CD4-positive, alpha-beta T cell (primary cell): ENCODE data around the gene JOSD2. TPM values are rescaled to one million over a fixed set of nuclear protein-coding genes. Genes with fewer than 3 reads are reported as not detected.

Experiments
- ATAC-seq: fragments of 200-7000 bp; cut with Tn5 transposase; one replicate; pipeline ENCODE4 v1.10.0; 2022; ENCODE audit warnings: mild to moderate bottlenecking; ENCODE audit not compliant: poor library complexity
- CTCF ChIA-PET: fragments of 350-600 bp; sonication (Branson Sonifier 250); formaldehyde crosslinking; loops from one replicate; lab custom pipeline; 2021; ENCODE audit warnings: antibody characterized with exemption, inconsistent platforms; lab: Charles Lee
- POLR2A ChIA-PET: fragments of 350-600 bp; sonication (Branson Sonifier 250); formaldehyde crosslinking; loops from one replicate; lab custom pipeline; 2021; ENCODE audit warnings: antibody characterized with exemption, inconsistent platforms; lab: Charles Lee
- DNase-seq, 14 experiments: peaks; one replicate each; pipeline ENCODE4 v3.0.0-alpha.2; 2013 to 2020; ENCODE audit warnings: mixed read lengths in 2 of 14
- H3K27ac ChIP-seq, 2 donors: one replicate each; pipeline versions ENCODE4 v1.5.1 to v1.7.0; 2013; ENCODE audit warnings: low read length in 2 of 2, low read depth in 1 of 2, mild to moderate bottlenecking in 1 of 2
- H3K27me3 ChIP-seq, 2 experiments: 1 replicate in 1 of 2; 2 replicates in 1 of 2; pipeline versions ENCODE4 v1.6.1 to v1.7.0; 2013; ENCODE audit warnings: low read length in 2 of 2, control low read depth in 1 of 2, mild to moderate bottlenecking in 1 of 2, moderate library complexity in 1 of 2; ENCODE audit not compliant: insufficient read depth in 2 of 2, control insufficient read depth in 1 of 2
- H3K36me3 ChIP-seq: one replicate; pipeline ENCODE4 v1.6.1; 2013; ENCODE audit warnings: low read length, control low read depth; ENCODE audit not compliant: insufficient read depth
- H3K4me1 ChIP-seq: one replicate; pipeline ENCODE4 v1.6.1; 2013; ENCODE audit warnings: low read length, control low read depth; ENCODE audit not compliant: insufficient read depth
- H3K4me3 ChIP-seq: one replicate; pipeline ENCODE4 v1.5.1; 2013; ENCODE audit warnings: mild to moderate bottlenecking, low read length, moderate library complexity
- H3K9me3 ChIP-seq, 2 experiments: 1 replicate in 1 of 2; 2 replicates in 1 of 2; pipeline versions ENCODE4 v1.6.1 to v1.7.0; 2013; ENCODE audit warnings: low read length in 2 of 2, mild to moderate bottlenecking in 2 of 2, control low read depth in 1 of 2, moderate library complexity in 1 of 2; ENCODE audit not compliant: control insufficient read depth in 1 of 2, insufficient read depth in 1 of 2
- H3K27ac Mint-ChIP-seq: one replicate; pipeline ENCODE4 v1.8.0; 2020; ENCODE audit warnings: mixed read lengths
- H3K27me3 Mint-ChIP-seq: one replicate; pipeline ENCODE4 v1.8.0; 2021; ENCODE audit warnings: mixed read lengths
- H3K36me3 Mint-ChIP-seq: one replicate; pipeline ENCODE4 v1.8.0; 2021; ENCODE audit warnings: low read depth, mixed read lengths
- H3K4me1 Mint-ChIP-seq: one replicate; pipeline ENCODE4 v1.8.0; 2021; ENCODE audit warnings: low read depth, mixed read lengths
- H3K4me3 Mint-ChIP-seq: one replicate; pipeline ENCODE4 v1.8.0; 2020; ENCODE audit warnings: mild to moderate bottlenecking, mixed read lengths
- H3K9me3 Mint-ChIP-seq: one replicate; pipeline ENCODE4 v1.8.0; 2020; ENCODE audit warnings: mixed read lengths
- CTCF ChIP-seq: fragments of 200-600 bp; IDR thresholded peaks from one replicate; pipeline ENCODE4 v1.8.0; 2022; ENCODE audit warnings: antibody characterized with exemption, mild to moderate bottlenecking
- intact Hi-C, 2 experiments: fragments of 100-400 bp; cut with DNase I in 1 of 2; cut with micrococcal nuclease in 1 of 2; formaldehyde crosslinking; loops; one replicate each; pipeline versions ENCODE4 v1.15.1 to v1.9.0; 2023 to 2025; cut with DNase I, micrococcal nuclease
- total RNA-seq, 174 experiments: library from RNA in 2 of 174; stranded (reverse) in 2 of 174; gene quantifications; one replicate each; pipeline ENCODE4 v1.2.3 and lab custom pipeline; 2021 to 2026

Gene JOSD2
- total RNA-seq, 2 experiments from 2014 or later, result 11.7 to 11.9 TPM

- H3K36me3 ChIP-seq, result no peaks in the 10 kb centered on the region
- intact Hi-C loops, result no loop called here
- peaks cover 8% of the 10 kb centered on the region for H3K4me1 ChIP-seq
- DNase-seq, result no peak
- H3K27me3 ChIP-seq, result peaks cover 31 to 60% of the 10 kb centered on the region in 2 experiments
- Mint-ChIP-seq H3K36me3 (no peaks in the 10 kb centered on the region), H3K27ac (no peak overlapping the region), H3K27me3 (peaks cover 74% of the 10 kb centered on the region), H3K4me1 (peaks cover 4% of the 10 kb centered on the region), H3K4me3 (no peak overlapping the region), H3K9me3 (no peaks in the 10 kb centered on the region)
- no peak overlapping the region for H3K4me3 ChIP-seq
- ATAC-seq, result no peak
- H3K27ac ChIP-seq, result no peak overlapping the region
- ChIA-PET POLR2A (no interaction called here), CTCF (no interaction called here)
- peaks cover 0 to 9% of the 10 kb centered on the region in 2 experiments for H3K9me3 ChIP-seq
- TF ChIP-seq CTCF, result no peak
These were observed 40.2 kb upstream of the JOSD2 start for GRCh38 chr19:50551034-50551714.

GRCh38 chr19:50550594-50550966 is 39.6 kb upstream of the JOSD2 start:
- Histone ChIP-seq H3K9me3 (peaks cover 0 to 9% of the 10 kb centered on the region in 2 experiments), H3K36me3 (no peaks in the 10 kb centered on the region), H3K4me1 (peaks cover 3% of the 10 kb centered on the region), H3K27me3 (peaks cover 27 to 55% of the 10 kb centered on the region in 2 experiments), H3K27ac (no peak overlapping the region), H3K4me3 (no peak overlapping the region)
- Mint-ChIP-seq H3K27me3 (peaks cover 71% of the 10 kb centered on the region), H3K27ac (no peak overlapping the region), H3K36me3 (no peaks in the 10 kb centered on the region), H3K9me3 (no peaks in the 10 kb centered on the region), H3K4me3 (no peak overlapping the region), H3K4me1 (peaks cover 4% of the 10 kb centered on the region)
- ATAC-seq (no peak), DNase-seq (no peak)
- ChIA-PET CTCF (no interaction called here), POLR2A (no interaction called here)
- TF ChIP-seq CTCF, result no peak
- intact Hi-C loops, result no loop called here

- H3K9me3 ChIP-seq, result peaks cover 0 to 9% of the 10 kb centered on the region in 2 experiments
- TF ChIP-seq CTCF, result no peak
- ChIA-PET POLR2A (no interaction called here), CTCF (interaction anchor here (0.6 kb wide), 1 partner anchor 9 kb away, joined by 4 read pairs; no protein-coding TSS in a partner anchor)
- H3K27ac ChIP-seq, result no peak overlapping the region
- H3K4me1 ChIP-seq, result peaks cover 3% of the 10 kb centered on the region
- Mint-ChIP-seq H3K4me3 (no peak overlapping the region), H3K4me1 (peaks cover 4% of the 10 kb centered on the region), H3K9me3 (no peaks in the 10 kb centered on the region), H3K36me3 (no peaks in the 10 kb centered on the region), H3K27me3 (peaks cover 66% of the 10 kb centered on the region), H3K27ac (no peak overlapping the region)
- intact Hi-C loops, result no loop called here
- H3K4me3 ChIP-seq, result no peak overlapping the region
- DNase-seq (no peak), ATAC-seq (no peak)
- no peaks in the 10 kb centered on the region for H3K36me3 ChIP-seq
- peaks cover 26 to 49% of the 10 kb centered on the region in 2 experiments for H3K27me3 ChIP-seq
These were observed 39.1 kb upstream of the JOSD2 start for GRCh38 chr19:50549927-50550593.
